BJ (cell line): ENCODE results near the gene ALDH3A1. TPM values are rescaled to one million over a fixed set of nuclear protein-coding genes. Genes with fewer than 3 reads are reported as not detected.

Source experiments
- CTCF ChIA-PET: fragments of 350-600 bp; formaldehyde crosslinking; extraction: SDS; loops from one replicate; lab custom pipeline; 2021; ENCODE audit warnings: antibody characterized with exemption, inconsistent platforms; lab: Yijun Ruan, JAX
- POLR2A ChIA-PET: fragments of 300-600 bp; sonication (Branson Sonifier 250); formaldehyde crosslinking; extraction: SDS; loops from one replicate; lab custom pipeline; 2021; ENCODE audit warnings: antibody characterized with exemption; lab: Charles Lee
- DNase-seq: peaks from one replicate; pipeline ENCODE4 v3.0.0-alpha.2; 2011; ENCODE audit warnings: low read depth
- H3K27me3 ChIP-seq: 2 replicates; pipeline ENCODE4 v1.6.0; 2011; ENCODE audit warnings: low read length; ENCODE audit not compliant: control insufficient read depth, insufficient read depth
- H3K36me3 ChIP-seq: 2 replicates; pipeline ENCODE4 v1.5.1; 2011; ENCODE audit warnings: low read length; ENCODE audit not compliant: control insufficient read depth, insufficient read depth
- H3K4me3 ChIP-seq: 2 replicates; pipeline ENCODE4 v1.5.1; 2011; ENCODE audit warnings: low read depth, mild to moderate bottlenecking, control low read depth, low read length
- polyA plus RNA-seq: library from polyadenylated mRNA; depleted of rRNA; stranded (reverse); fragments of >200 nt; gene quantifications from 2 replicates; pipeline ENCODE4 v1.2.3, GENCODE V29; 2011
- TF ChIP-seq, protein P1 (sequence below): IDR thresholded peaks from 2 replicates; pipeline ENCODE4 v1.5.1; 2011; ENCODE audit warnings: low read depth, mild to moderate bottlenecking, control low read depth, inconsistent platforms, low read length, moderate library complexity; ENCODE audit not compliant: insufficient read depth

ALDH3A1 gene
- polyA plus RNA-seq, 1 experiment = 0.20 TPM

DNA sequence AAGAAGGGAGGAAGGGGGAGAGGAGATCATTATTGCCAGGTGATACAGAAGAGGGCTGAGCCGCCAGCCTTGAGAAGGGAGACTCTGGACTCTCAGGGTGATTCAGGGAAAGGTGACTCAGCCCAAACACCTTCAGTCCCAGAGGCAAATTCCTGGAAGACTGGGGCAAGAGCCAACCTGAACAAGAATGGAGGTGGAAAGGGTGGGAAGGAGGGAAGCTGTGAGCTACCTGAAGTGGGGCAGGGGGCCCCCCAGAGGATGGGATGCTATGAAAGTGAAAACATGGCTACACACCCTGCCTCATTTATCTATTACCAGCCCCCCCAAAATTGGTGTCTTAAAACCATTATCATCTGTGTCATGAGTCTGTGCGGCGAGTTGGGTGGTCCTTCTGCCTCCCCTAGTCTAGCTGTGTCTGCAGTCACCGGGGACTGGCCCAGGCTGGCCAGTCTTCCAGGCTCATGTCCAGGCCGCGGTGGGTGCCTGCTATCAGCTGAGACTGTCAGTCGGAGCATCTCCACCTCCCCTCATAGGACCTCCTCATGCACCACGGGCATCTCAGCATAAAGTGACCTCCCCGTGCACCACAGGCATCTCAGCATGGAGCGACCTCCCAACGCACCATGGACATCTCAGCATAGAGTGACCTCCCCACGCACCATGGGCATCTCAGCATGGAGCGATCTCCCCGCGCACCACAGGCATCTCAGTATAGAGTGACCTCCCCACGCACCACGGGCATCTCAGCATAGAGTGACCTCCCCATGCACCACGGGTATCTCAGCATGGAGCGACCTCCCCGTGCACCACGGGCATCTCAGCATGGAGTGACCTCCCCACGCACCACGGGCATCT is 28.5 kb downstream of the ALDH3A1 start:
- DNase-seq = no peak
- ChIA-PET POLR2A (no interaction called here), CTCF (interaction anchor here (0.9 to 1.0 kb wide), 2 partner anchors 26 to 33 kb away, joined by 3 to 4 read pairs; no protein-coding TSS in a partner anchor)
- Histone ChIP-seq H3K36me3 (no peaks in the 10 kb centered on the region), H3K4me3 (no peak overlapping the region), H3K27me3 (peaks cover 1% of the 10 kb centered on the region; the same call in 1 of the 2 replicates)
- TF ChIP-seq, protein P1, sequence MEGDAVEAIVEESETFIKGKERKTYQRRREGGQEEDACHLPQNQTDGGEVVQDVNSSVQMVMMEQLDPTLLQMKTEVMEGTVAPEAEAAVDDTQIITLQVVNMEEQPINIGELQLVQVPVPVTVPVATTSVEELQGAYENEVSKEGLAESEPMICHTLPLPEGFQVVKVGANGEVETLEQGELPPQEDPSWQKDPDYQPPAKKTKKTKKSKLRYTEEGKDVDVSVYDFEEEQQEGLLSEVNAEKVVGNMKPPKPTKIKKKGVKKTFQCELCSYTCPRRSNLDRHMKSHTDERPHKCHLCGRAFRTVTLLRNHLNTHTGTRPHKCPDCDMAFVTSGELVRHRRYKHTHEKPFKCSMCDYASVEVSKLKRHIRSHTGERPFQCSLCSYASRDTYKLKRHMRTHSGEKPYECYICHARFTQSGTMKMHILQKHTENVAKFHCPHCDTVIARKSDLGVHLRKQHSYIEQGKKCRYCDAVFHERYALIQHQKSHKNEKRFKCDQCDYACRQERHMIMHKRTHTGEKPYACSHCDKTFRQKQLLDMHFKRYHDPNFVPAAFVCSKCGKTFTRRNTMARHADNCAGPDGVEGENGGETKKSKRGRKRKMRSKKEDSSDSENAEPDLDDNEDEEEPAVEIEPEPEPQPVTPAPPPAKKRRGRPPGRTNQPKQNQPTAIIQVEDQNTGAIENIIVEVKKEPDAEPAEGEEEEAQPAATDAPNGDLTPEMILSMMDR = no peak

DNA sequence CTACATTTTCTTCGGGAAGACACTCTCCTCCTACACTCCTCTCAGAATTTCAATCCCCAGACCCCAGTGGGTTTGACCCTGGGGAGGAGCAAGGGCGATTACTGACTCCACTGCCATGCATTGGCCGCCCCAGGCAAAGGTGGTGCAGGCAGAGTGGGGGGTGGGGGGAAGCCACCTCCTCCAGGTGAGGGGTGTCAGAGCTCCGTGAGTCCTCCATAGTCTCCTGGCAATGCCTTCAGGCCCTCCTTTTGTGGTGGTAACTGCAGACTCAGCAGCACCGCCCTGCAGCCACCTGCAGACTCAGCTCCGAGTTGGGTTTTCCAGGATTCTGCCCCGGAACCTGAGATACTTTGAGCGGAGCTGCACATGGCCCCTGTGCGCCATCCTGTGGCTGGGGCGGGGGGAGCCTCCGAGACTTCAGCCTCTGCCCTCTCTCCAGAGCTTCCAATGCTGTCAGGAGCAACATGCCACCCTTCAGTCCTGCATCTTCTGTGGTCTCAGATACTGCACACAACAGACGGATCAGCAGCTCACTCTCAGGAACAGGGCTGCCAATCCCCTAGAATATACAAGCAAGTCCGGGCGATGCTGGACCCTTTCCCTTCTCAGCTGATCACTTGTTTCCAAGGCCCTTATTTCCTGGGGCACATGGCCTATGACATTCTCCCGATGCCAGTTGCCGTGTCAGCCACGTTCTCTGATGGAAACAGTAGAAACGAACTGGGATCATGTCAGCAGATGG is 29.3 kb downstream of the ALDH3A1 start:
- DNase-seq = no peak
- TF ChIP-seq, protein P1 = no peak
- peaks cover 1% of the 10 kb centered on the region; the same call in 1 of the 2 replicates for H3K27me3 ChIP-seq
- CTCF ChIA-PET = interaction anchor here (0.9 to 1.0 kb wide), 2 partner anchors 26 to 34 kb away, joined by 3 to 4 read pairs; no protein-coding TSS in a partner anchor
- no peak overlapping the region for H3K4me3 ChIP-seq
- POLR2A ChIA-PET = no interaction called here
- H3K36me3 ChIP-seq = no peaks in the 10 kb centered on the region

DNA sequence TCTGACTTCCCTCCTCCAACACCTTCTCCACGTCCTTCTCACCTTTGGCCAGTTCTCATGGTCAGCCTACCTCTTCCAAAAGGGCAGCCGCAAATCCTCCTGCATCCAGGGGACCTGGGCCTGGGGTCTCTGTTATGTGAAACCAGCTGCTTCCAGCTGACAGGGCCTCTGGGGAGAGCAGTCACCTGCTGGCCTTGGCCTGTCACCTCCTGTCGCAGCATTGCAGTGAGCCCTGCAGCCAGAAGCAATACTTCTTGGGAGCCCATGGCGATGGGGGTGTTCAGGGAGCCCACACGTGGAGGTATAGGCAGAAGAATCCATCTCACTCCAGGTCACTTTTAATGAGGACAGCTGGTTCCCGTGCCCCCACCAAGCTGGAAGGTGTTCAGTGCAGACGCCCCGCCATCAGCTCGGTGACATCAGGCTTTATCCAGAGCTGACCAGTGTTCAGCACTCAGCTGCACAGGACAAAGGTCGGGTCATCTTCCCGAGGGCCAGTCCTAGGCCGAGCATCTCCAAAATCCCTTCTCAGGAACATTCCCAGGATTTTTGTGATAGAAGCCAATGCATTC is 30.0 kb downstream of the ALDH3A1 start:
- DNase-seq = no peak
- Histone ChIP-seq H3K4me3 (no peak overlapping the region), H3K27me3 (peaks cover 1% of the 10 kb centered on the region; the same call in 1 of the 2 replicates), H3K36me3 (no peaks in the 10 kb centered on the region)
- ChIA-PET CTCF (interaction anchor here (0.9 to 1.0 kb wide), 2 partner anchors 27 to 35 kb away, joined by 3 to 4 read pairs; no protein-coding TSS in a partner anchor), POLR2A (no interaction called here)
- TF ChIP-seq, protein P1 = no peak

DNA sequence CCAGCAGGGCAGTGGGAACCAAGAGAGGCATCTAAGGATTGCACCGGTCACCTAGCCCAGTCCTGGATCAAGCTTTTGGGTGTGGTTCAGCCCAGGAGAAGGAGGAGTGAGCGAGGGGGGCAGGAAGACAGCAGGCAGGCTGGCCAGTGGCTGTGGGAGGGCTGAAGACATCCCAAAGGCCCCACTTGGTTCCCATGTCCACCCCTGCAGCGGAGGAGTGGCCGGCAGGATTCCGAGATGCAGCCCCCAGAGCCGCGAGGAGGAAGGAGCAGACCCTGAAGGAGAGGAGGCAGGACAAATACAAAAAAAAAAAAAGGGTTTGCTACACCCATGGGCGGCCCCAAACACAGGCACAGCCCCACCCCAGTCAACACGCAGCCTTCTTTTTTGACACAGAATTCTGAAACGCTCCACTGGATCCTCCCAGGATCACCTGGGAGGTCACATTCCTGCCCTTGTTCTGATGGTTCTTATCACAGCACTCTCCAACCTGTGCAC is 30.6 kb downstream of the ALDH3A1 start:
- Histone ChIP-seq H3K36me3 (no peaks in the 10 kb centered on the region), H3K4me3 (no peak overlapping the region), H3K27me3 (peaks cover 1% of the 10 kb centered on the region; the same call in 1 of the 2 replicates)
- CTCF ChIA-PET = no interaction called here
- DNase-seq = no peak
- TF ChIP-seq, protein P1 = no peak
- POLR2A ChIA-PET = no interaction called here
